Measurements from ENCODE around the gene TTLL11. TPM values are rescaled to one million over a fixed set of nuclear protein-coding genes. Genes with fewer than 3 reads are reported as not detected.

The TTLL11 gene, protein sequence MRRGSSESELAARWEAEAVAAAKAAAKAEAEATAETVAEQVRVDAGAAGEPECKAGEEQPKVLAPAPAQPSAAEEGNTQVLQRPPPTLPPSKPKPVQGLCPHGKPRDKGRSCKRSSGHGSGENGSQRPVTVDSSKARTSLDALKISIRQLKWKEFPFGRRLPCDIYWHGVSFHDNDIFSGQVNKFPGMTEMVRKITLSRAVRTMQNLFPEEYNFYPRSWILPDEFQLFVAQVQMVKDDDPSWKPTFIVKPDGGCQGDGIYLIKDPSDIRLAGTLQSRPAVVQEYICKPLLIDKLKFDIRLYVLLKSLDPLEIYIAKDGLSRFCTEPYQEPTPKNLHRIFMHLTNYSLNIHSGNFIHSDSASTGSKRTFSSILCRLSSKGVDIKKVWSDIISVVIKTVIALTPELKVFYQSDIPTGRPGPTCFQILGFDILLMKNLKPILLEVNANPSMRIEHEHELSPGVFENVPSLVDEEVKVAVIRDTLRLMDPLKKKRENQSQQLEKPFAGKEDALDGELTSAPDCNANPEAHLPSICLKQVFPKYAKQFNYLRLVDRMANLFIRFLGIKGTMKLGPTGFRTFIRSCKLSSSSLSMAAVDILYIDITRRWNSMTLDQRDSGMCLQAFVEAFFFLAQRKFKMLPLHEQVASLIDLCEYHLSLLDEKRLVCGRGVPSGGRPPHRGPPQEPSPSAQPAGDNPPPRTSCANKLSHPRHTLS
- 1.9 and 3.0 TPM in 2 replicates for total RNA-seq

DNA sequence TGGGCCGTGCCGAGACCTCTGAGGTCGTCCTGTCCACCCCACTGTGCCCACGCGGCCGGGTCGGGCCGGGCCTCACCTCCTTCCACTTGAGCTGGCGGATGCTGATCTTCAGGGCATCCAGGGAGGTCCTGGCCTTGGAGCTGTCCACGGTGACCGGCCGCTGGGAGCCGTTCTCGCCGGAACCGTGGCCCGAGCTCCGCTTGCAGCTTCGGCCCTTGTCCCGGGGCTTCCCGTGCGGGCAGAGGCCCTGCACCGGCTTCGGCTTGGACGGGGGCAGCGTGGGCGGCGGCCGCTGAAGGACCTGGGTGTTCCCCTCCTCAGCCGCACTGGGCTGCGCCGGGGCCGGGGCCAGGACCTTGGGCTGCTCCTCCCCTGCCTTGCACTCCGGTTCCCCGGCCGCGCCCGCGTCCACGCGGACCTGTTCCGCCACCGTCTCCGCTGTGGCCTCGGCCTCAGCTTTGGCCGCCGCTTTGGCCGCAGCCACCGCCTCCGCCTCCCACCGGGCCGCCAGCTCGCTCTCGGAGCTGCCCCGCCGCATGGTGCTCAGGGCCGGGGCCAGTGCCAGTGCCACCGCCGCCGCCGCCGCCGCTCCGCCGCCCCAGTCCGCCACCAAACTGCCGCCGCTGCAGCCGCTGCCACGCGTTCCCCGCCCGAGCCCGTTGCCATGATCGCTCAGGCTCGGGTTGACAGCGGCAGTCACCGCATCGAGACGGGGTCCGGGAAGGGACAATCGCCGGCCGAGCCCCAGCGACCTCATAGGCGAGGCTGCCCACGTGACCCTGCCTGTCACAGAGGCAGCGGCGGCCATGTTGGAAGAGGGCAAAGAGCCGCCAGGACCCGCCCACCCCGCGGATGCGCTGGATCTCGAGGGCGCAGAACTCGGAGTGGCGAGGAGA, at the start of gene TTLL11:
TSS of gene TTLL11 (minus strand) at position 698 of the 896 bp plus-strand sequence. CDS start at position 538, 160 bp downstream.

Other genes with a start within 250 kb of the TTLL11 start
- gene NDUFA8, start 66.5 kb upstream of the TTLL11 start, total RNA-seq, result 25.8 and 27.1 TPM in 2 replicates
- gene MORN5, start 66.6 kb upstream of the TTLL11 start, total RNA-seq, result not detected in 2 replicates
- gene LHX6, start 135.6 kb upstream of the TTLL11 start, total RNA-seq, result under 0.01 TPM in 1 of 2 replicates, not detected in the other
- 8.0 and 8.5 TPM in 2 replicates for gene RBM18, start 171.5 kb upstream of the TTLL11 start, total RNA-seq
- 48.0 and 61.0 TPM in 2 replicates for gene MRRF, start 171.6 kb upstream of the TTLL11 start, total RNA-seq